Measurements from ENCODE around the gene STK25. TPM values are rescaled to one million over a fixed set of nuclear protein-coding genes. Genes with fewer than 3 reads are reported as not detected.
A peak's percentile ranks its signal among the peaks of the same experiment; 100 is the strongest.

Gene STK25
- total RNA-seq (2014; rRNA removed; shearing (Covaris generic)), result 316 and 470 TPM in 2 replicates

DNA sequence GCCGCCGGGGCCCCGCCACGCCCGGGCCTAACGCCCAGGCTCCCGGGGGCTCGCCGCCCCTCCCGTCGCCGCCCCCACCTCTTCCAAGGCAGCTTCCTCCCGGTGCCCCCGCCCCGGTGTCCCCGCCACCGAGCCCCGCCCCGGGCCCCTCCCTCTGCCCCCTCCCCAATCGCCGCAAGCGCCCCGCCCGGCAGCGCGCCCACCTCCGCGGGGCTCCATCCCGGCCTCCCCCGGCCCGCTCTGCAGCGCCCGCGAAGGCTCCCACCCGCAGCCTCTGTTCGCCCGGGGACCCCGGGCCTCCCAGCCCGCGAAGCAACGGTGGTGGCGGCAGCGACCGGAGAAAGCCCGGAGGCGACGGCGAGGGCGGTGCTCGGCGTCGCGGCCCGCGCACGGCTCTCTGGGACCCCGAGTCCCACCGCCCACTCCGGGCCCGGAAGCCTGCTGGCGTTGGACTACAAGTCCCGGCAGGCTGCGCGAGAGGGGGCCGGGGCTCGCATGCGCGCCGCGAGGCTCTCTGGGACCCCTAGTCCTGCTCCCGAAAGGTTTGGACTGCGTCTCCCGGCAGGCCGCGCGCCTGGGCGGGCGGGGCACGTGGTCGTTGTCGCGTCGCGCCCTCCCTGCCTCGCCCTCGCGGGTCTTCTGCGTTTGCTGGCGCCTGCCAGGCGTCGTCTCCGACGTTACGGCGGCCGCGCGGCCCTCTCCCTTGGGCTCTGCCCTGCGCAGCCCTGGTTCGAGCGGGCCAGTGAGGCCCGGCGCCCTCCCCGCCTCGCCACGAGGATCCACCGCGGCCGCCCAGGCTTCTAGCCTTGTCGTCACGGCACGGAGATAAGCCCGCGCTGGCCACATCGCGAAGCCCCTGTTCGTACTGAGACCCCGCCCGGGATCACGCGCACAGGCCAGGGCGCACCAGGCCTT, at the start of gene STK25:
STK25 (minus strand) TSS at position 345 of the 915 bp plus-strand sequence. CDS start 549 bp downstream, outside the sequence.
- no peaks in the 10 kb centered on the region for H3K9me3 ChIP-seq (replicated peaks)
- H3K4me3 ChIP-seq, result peak within 1 kb of the TSS; percentile 87
- peak; percentile 98 to 99 for DNase-seq (ENCODE audit: low read depth in 1 of 2, low spot score in 2 of 2)
- peaks cover 29% of the 10 kb centered on the region for H3K4me1 ChIP-seq (replicated peaks)
- no peaks in the 10 kb centered on the region for H3K27me3 ChIP-seq (replicated peaks)
- peaks cover 42% of the 10 kb centered on the region for H3K36me3 ChIP-seq
- peak within 1 kb of the TSS; percentile 82 for H3K27ac ChIP-seq

- no peak overlapping the region for H3K27ac ChIP-seq
- H3K27me3 ChIP-seq (replicated peaks), result no peaks in the 10 kb centered on the region
- no peaks in the 10 kb centered on the region for H3K9me3 ChIP-seq (replicated peaks)
- peaks cover 59% of the 10 kb centered on the region for H3K36me3 ChIP-seq
- H3K4me3 ChIP-seq, result no peak overlapping the region
- H3K4me1 ChIP-seq (replicated peaks), result peaks cover 36% of the 10 kb centered on the region
- DNase-seq (ENCODE audit: low read depth in 1 of 2, low spot score in 2 of 2), result no peak
Measured at GRCh38 chr2:241556746-241557145, 48.4 kb upstream of the STK25 start.

DNA sequence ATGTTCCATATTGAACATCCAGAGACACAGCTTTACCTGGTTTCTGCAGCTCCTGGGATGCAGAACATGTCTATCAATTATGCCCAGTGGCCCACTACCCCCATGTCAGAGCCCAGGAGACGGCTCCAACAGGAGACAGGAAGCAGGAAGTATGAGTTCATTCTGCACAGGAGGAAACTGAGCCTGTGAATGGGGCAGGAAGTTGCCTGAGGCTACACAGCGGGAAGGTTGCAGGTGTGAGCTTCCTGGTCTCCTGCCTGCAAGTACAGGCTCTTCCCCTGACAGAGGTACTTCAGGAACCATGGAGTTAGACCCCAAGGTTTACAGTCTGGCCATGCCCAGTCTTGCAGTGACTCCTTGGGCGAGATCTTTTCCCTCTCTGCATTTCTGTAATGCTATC, 47.3 kb upstream of the STK25 start:
- Histone ChIP-seq H3K36me3 (peaks cover 55% of the 10 kb centered on the region), H3K4me1 (replicated peaks) (peaks cover 41% of the 10 kb centered on the region), H3K27ac (no peak overlapping the region), H3K4me3 (no peak overlapping the region), H3K9me3 (replicated peaks) (no peaks in the 10 kb centered on the region), H3K27me3 (replicated peaks) (no peaks in the 10 kb centered on the region)
- DNase-seq (ENCODE audit: low read depth in 1 of 2, low spot score in 2 of 2), result no peak

GRCh38 chr2:241554610-241555322, 46.4 kb upstream of the STK25 start:
- H3K27ac ChIP-seq, result no peak overlapping the region
- no peak for DNase-seq (ENCODE audit: low read depth in 1 of 2, low spot score in 2 of 2)

DNA sequence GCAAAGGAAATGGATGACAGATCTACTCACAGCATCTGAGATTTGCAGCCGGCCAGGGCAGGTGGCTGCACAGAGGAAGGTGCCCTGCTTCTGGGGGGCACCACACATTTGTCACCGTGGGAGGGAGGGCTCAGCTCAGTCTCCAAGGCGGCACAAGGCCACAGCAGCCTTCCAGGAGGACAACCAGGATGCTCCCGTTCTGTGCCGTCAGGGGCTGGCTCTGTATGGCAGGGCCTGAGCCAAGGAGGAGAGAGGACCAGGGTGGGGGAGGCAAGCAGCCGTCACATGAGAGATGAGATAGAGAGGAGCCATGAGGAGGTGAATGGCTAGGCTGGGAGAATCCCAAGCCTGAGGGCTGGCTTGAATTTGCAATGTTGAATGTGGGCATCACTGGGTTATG, 45.6 kb upstream of the STK25 start:
- no peak overlapping the region for H3K27ac ChIP-seq
- H3K4me3 ChIP-seq, result no peak overlapping the region
- no peak for DNase-seq (ENCODE audit: low read depth in 1 of 2, low spot score in 2 of 2)
- H3K36me3 ChIP-seq, result peaks cover 40% of the 10 kb centered on the region
- no peaks in the 10 kb centered on the region for H3K9me3 ChIP-seq (replicated peaks)
- H3K27me3 ChIP-seq (replicated peaks), result no peaks in the 10 kb centered on the region
- peaks cover 49% of the 10 kb centered on the region for H3K4me1 ChIP-seq (replicated peaks)

More at GRCh38 chr2:241554610-241555322, 46.4 kb upstream of the STK25 start:
- peaks cover 47% of the 10 kb centered on the region for H3K36me3 ChIP-seq
- H3K27me3 ChIP-seq (replicated peaks), result no peaks in the 10 kb centered on the region
- H3K4me1 ChIP-seq (replicated peaks), result peaks cover 41% of the 10 kb centered on the region
- no peak overlapping the region for H3K4me3 ChIP-seq
- no peaks in the 10 kb centered on the region for H3K9me3 ChIP-seq (replicated peaks)

DNA sequence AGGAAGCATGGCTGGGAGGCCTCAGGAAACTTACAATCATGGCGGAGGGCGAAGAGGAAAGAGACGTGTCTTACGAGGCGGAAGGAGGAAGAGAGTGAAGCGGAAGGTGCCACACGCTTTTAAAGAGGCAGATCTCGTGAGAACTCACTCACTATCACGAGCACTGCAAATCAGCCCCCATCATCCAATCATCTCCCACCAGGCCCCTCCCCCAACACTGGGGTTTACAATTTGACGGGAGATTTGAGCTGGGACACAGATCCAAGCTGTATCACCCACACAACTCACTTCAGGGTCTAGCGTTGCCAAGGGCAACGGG, 45.1 kb upstream of the STK25 start:
- H3K9me3 ChIP-seq (replicated peaks), result no peaks in the 10 kb centered on the region
- H3K4me3 ChIP-seq, result no peak overlapping the region
- peaks cover 54% of the 10 kb centered on the region for H3K4me1 ChIP-seq (replicated peaks)
- H3K27ac ChIP-seq, result no peak overlapping the region
- no peak for DNase-seq (ENCODE audit: low read depth in 1 of 2, low spot score in 2 of 2)
- H3K27me3 ChIP-seq (replicated peaks), result no peaks in the 10 kb centered on the region
- H3K36me3 ChIP-seq, result peaks cover 38% of the 10 kb centered on the region

- peaks cover 61% of the 10 kb centered on the region for H3K4me1 ChIP-seq (replicated peaks)
- H3K9me3 ChIP-seq (replicated peaks), result no peaks in the 10 kb centered on the region
- no peaks in the 10 kb centered on the region for H3K27me3 ChIP-seq (replicated peaks)
- H3K36me3 ChIP-seq, result peaks cover 41% of the 10 kb centered on the region
- H3K4me3 ChIP-seq, result peak overlapping the region; percentile 33
- H3K27ac ChIP-seq, result peak overlapping the region; percentile 40; the same call in 1 of the 2 replicates
- peak in 1 of 2 experiments; percentile 63 for DNase-seq (ENCODE audit: low read depth in 1 of 2, low spot score in 2 of 2)
Measured at GRCh38 chr2:241551998-241552737, 43.8 kb upstream of the STK25 start.

DNA sequence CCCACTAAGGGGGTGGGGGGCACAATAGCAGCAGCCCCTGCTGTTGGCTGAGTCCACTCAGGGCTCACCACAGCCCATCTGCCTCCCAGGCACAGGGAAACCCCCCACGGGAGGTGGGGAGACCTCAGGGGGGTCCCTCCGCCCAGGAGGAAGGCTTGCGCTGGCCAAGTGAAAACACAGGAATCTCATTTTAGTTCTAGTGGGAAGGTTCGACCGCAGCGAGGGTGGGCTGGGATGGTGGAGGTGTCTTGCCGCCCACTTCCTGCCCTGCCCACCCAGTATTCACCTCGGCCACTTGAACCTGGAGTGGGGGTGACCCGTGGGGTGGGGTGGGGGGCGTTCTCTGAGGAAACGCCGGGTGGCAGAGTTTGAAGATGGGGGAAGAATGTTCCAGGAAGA, 43.2 kb upstream of the STK25 start:
- no peaks in the 10 kb centered on the region for H3K27me3 ChIP-seq (replicated peaks)
- peak in 1 of 2 experiments; percentile 70 for DNase-seq (ENCODE audit: low read depth in 1 of 2, low spot score in 2 of 2)
- H3K9me3 ChIP-seq (replicated peaks), result no peaks in the 10 kb centered on the region
- peak overlapping the region; percentile 33 for H3K4me3 ChIP-seq
- H3K36me3 ChIP-seq, result peaks cover 41% of the 10 kb centered on the region
- peak overlapping the region; percentile 40 for H3K27ac ChIP-seq
- H3K4me1 ChIP-seq (replicated peaks), result peaks cover 65% of the 10 kb centered on the region

- Histone ChIP-seq H3K36me3 (peaks cover 38% of the 10 kb centered on the region), H3K9me3 (replicated peaks) (no peaks in the 10 kb centered on the region; the same call in 1 of the 2 replicates), H3K4me1 (replicated peaks) (peaks cover 69% of the 10 kb centered on the region), H3K4me3 (peak overlapping the region; percentile 33), H3K27me3 (replicated peaks) (no peaks in the 10 kb centered on the region), H3K27ac (peak overlapping the region; percentile 40)
- DNase-seq (ENCODE audit: low read depth in 1 of 2, low spot score in 2 of 2), result peak in 1 of 2 experiments; percentile 69
Measured at GRCh38 chr2:241550616-241551580, 42.5 kb upstream of the STK25 start.

DNA sequence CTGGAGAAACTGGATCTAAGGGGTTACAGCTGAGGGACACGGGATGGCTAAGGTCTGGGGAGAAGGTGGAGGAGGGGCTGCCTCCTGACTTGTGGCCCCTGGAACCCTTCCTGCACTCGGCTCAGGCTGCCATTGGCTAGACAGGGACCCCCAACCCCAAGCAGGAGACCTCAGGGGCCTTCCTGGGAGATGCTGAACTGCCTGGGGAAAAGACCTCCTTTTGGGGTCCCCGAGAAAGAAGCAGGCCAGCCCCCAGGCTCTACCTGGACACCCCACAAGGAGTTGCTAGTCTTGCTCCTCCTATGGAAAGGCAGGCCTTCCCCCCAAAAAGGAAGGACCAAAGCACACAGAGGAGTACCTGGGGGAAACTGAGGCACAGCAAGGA, 40.1 kb upstream of the STK25 start:
- H3K9me3 ChIP-seq (replicated peaks), result no peaks in the 10 kb centered on the region; the same call in 1 of the 2 replicates
- no peak for DNase-seq (ENCODE audit: low read depth in 1 of 2, low spot score in 2 of 2)
- H3K4me1 ChIP-seq (replicated peaks), result peaks cover 90% of the 10 kb centered on the region
- no peaks in the 10 kb centered on the region for H3K27me3 ChIP-seq (replicated peaks)
- no peak overlapping the region for H3K4me3 ChIP-seq
- H3K36me3 ChIP-seq, result peaks cover 24% of the 10 kb centered on the region
- no peak overlapping the region for H3K27ac ChIP-seq

DNA sequence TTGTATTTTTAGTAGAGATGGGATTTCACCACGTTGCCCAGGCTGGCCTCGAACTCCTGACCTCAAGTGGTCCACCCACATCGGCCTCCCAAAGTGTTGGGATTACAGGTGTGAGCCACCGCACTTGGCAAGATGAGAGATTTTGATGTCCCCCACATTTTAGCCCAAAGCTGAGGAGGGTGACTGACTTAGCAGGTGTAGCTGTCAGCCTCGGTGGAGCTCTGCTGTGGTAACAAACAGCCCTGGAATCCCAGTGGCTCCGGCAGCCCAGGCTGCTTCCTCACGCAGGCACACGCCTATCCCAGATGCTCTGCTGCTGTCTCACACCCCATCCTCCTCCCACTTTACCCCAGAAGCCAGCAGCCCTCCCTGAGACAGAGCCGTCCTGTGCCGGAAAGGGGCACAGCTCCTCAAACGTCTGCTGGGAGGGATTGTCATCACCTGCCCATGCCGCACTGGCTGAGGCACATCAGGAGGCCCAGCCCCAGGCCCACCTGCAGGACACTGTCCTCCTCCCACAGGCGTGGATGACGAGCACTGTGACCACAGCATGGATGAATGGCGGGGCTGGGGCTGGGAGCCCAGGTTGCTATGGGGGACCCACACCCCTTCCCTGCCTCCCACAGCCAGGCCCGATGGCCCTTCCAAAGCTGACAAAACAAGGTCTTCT, 39.5 kb upstream of the STK25 start:
- peaks cover 95% of the 10 kb centered on the region for H3K4me1 ChIP-seq (replicated peaks)
- no peaks in the 10 kb centered on the region for H3K27me3 ChIP-seq (replicated peaks)
- no peaks in the 10 kb centered on the region; the same call in 1 of the 2 replicates for H3K9me3 ChIP-seq (replicated peaks)
- no peak for DNase-seq (ENCODE audit: low read depth in 1 of 2, low spot score in 2 of 2)
- H3K4me3 ChIP-seq, result no peak overlapping the region
- peaks cover 21% of the 10 kb centered on the region for H3K36me3 ChIP-seq
- peak overlapping the region; percentile 94 for H3K27ac ChIP-seq

GRCh38 chr2:241546771-241547498, 38.6 kb upstream of the STK25 start:
- no peaks in the 10 kb centered on the region; the same call in 1 of the 2 replicates for H3K9me3 ChIP-seq (replicated peaks)
- DNase-seq (ENCODE audit: low read depth in 1 of 2, low spot score in 2 of 2), result peak; percentile 99
- no peaks in the 10 kb centered on the region for H3K27me3 ChIP-seq (replicated peaks)
- peak overlapping the region; percentile 94 for H3K27ac ChIP-seq
- H3K36me3 ChIP-seq, result peaks cover 12% of the 10 kb centered on the region
- peaks cover 86% of the 10 kb centered on the region for H3K4me1 ChIP-seq (replicated peaks)
- peak overlapping the region; percentile 25 for H3K4me3 ChIP-seq

Data from SJSA1 (cell line).